RKO (cell line): ENCODE results near the gene MLKL.
"Not testable (repeated sequence)": the region's sequence is repeated elsewhere in the genome, so short reads cannot be mapped to it uniquely, and the experiment has no call there.

Source experiments
- DNase-seq: peaks from one replicate; pipeline ENCODE4 v3.0.0-alpha.2; 2016; ENCODE audit warnings: low spot score

Gene MLKL

DNA sequence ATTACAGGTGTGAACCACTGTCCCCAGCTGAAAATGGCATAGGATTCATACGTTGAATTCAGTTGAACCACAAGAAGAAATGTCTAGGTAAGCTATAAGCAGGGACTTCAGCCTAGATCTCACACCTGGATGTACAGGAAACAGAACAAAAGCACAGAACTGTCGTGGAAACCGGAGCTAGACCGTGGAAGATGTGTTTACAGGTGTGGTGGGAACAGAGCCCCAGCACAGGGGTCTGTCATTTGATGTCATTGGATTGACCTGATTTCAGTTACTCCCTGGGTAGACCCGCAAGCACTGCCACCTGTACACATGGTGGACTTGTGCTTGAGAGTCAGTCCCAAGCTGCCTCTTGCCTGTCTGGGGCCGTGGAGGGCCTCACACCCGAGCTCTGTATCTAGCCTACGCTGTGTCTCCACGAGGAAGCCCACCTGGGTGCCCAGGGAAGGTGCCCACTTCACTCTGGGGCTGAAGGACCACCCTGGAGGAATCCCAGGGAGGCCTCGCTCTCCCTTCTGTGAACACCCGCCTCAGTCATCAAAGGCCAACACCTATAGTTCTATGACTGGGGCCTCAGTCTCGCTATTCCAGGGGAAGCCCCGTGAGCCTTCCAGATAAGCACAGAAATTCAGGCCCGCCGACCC is 32.2 kb upstream of the MLKL start:
- no peak for DNase-seq

DNA sequence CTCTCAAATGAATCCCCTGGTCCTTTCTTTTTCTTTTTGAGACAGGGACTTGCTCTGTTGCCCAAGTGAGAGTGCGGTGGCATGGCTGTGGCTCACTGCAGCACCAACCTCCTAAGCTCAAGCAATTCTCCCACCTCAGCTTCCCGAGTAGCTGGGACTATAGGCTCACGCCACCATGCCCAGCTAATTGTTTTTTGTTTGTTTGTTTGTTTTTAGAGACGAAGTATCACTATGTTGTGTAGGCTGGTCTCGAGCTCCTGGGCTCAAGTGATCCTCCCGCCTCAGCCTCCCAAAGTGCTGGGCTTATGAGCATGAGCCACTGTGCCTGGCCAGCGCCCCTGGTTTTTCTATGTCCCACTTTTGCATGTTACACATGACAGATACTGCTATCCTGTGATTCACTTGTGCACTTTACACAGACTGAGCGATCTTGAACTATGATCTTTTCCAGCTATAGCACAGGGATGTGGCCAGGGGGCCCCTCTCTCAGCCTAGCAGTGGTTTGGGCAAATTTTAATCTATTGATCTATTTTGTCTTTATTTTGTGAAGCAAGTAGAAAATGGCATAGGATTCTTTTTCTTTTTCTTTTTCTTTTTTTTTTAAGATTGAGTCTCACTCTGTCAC is 31.3 kb upstream of the MLKL start:
- DNase-seq = no peak

DNA sequence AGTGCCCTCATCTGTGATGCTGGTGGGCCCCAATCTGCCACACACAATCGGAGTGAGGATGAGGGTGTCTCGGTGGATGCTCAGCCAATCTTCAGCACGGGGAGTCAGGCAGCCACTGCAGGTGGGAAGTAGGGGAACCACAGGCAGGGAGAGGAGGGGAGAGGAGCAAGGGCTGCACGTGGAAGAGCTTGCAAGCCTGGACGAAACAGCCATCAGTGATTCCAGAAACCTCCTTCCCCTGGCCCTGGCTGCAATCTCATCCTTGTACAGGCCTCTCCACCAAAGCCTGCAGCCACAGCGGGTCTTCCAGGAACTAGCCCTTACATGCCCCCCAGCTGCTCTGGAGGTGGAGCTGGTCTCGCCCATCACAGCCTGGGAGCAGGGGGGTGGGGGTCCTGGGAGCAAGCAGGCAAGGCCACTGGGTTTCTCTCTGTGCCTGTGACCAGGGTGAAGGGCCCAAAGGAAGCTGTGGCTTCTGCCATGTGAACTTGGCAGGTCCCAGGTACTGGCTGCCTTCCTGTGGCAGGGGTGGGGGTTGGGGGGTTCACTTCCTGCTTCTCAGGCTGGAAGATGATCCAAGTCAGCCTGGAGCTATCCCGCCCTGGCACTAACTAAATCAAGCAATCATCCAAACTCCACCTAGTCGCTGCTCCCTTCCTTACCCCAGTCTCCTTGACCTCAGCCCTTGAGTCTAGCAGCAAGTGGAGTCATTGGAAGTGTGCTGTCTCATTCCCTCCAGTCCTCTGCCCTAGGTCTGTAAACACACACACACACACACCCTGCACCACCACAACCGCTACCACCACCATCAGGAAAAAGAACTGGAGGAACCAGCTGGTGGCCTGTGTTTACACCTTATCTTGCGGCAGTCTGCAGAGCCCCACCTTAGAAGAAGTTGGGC is 29.4 kb upstream of the MLKL start:
- no peak for DNase-seq

DNA sequence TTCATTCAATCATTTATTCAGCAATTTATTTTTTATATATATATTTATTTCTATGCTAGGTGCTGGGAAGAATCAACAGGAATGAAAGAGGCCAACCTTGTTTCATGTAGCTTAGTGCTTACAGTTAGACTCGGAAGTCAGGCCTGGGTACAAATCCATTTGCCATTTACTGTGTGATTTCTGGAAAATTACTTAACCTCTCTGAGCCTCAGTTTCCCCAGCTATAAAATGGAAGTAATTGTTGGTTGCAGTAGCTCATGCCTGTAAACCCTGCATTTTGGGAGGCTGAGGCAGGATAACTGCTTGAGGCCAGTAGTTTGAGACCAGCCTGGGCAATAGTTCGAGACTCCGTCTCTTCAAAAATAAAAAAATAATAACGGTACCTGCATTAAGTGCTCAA is 27.2 kb upstream of the MLKL start:
- no peak for DNase-seq

DNA sequence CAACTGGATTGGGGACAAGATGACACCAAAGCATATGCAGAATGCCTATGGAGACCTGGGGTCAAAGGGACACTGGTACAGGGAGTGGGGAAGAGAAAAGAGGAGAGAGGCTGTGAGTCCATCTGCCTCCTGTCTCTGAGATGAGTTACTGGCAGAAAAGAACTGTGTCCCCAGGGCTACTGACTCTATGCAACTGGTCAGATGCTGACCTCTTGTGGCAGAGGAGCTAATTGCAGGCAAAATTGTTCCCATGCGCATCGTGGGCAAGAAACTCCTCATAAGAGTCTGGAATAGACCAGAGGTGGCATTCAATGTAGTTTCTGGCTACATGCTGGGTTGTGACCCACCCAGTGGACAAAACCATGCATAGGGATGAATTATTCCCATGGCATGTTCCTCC is 26.1 kb upstream of the MLKL start:
- DNase-seq = no peak

DNA sequence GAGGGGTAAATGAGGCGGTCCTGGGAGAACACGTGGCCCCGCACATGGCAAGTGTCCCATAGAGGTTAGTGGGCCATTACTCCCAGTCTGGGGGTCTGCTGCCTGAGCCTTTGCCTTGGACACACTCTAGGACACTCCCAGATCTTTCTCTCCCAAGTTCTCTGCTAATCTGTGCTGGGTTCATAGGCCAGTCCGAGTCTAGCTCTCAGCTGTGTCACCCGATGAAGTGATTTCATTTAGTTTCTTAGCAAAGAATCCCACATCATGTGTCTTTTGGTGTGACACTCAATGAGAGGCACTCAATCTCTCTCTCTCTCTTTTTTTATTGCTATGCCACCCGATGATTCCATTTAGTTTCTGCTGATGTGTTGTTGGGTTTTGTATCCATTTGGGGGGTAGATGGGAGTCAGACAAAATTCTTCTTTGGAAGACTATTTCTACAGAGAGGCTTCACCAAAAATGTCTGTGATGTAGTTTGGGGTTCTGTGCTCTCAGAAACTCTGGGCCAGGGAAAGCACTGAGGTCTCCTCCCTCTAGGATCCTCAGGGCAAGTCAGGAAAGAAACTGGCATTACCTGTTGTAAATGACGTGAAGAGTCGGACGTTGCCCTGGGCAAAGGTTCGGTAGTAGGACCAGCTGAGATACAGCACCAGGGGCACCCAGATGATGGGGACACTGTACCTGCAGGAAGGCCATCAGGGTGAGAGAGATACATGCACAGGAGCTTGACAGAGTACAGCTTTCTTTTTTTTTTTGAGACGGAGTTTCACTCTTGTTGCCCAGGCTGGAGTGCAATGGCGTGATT is 25.2 kb upstream of the MLKL start:
- DNase-seq = no peak

DNA sequence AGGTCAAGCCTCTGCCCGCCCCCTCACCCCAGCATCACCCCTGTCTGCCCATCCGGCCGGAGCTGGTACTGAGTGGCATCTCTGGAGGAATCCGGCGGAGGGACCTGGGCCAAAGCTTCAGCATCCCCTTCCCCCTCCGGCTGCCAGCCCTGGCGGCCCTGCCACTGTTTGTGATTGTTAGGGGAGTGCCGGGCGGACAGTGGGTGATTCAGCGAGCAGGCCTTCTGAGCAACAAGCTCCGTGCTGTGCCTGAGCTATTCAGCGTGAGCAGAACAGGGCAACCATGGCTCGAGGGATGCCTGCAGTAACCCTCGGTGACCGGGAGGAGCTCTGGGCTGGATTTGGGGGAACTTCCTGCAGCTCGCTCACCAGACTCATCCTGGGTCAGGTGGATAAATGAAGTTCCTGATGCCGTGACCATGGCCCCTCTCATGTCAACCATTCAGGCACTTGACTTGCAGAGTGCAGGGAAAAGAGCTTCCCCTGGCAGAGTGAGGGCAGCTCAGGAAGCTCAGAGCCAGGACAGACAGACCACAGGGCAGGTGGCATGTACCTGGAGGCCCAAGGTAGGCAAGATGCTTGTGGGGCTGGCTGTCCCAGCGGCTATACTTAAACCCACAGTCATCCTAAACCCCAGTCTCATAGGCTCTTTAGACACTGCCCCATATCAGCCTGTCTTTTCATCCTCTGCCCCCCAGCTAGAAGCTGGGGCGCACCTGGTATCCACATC is 24.3 kb upstream of the MLKL start:
- DNase-seq = peak; percentile 79

DNA sequence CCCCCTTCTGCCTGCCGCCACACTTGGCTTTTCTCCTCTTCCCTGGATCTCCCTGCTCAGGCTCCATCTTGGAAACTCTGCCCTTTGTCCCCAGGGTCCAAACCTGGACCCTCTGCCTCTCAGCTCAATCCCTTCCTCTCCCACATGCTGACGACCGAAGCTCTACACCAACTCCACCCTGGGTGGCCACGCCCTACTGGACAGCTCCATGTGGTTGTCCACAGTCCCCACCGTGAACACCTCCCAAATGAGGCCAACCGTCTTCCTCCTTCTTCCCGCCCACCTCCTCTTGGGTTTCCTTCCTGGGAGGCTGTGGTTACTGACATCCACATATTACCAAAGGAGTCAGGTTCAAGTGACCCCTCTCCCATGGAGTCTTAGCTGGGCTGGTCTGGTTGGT is 22.6 kb upstream of the MLKL start:
- DNase-seq = no peak

DNA sequence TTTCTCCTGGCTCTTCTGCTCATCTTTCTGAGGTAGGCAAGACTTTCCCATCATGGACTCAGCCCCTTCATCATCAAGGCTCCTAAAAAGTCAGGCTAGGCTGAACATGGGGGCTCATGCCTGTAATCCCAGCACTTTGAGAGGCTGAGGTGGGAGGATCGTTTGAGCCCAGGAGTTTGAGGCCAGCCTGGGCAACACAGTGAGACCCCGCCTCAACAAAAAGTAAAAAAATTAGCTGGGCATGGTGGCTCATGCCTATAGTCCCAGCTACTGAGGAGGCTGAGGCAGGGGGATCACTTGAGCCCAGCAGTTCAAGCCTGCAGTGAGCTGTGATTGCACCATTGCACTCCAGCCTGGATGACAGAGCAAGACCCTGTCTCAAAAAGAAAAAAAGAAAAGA is 21.5 kb upstream of the MLKL start:
- not testable (repeated sequence) for DNase-seq

DNA sequence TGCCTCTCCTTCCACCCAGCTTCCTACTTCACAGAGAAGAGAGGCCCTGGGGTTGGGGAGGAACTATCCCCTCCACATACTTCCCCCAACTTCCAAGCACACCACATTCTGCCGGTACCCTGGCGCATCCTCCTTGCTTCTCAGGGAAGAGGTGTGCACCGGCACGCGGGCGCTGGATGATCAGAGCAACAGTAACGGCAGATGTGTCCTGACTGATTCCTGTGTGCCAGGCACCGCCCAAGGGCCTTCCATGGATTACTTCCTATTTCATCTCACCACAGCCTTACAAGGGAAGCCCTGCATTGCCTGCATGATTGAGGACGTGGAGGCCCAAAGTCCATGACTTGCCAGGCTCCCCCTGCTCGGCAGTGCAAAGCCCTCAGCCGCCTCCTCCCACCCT is 21.1 kb upstream of the MLKL start:
- no peak for DNase-seq

DNA sequence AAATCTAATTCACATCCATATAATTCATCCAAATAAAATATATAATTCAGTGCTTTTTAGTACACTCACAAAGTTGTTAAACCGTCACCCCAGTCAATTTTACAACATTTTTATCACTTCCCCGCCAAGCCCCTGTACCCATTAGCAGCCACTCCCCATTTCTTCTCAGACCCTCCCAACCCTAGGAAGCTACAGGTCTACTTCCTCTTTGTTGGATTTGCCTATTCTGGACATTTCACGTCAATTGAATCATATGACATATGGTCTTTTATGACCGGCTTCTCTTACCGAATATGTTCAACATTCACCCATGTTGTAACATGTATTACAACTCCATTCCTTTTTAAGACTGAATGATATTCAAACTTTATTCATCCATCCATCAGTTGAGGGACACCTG is 19.9 kb upstream of the MLKL start:
- no peak for DNase-seq

DNA sequence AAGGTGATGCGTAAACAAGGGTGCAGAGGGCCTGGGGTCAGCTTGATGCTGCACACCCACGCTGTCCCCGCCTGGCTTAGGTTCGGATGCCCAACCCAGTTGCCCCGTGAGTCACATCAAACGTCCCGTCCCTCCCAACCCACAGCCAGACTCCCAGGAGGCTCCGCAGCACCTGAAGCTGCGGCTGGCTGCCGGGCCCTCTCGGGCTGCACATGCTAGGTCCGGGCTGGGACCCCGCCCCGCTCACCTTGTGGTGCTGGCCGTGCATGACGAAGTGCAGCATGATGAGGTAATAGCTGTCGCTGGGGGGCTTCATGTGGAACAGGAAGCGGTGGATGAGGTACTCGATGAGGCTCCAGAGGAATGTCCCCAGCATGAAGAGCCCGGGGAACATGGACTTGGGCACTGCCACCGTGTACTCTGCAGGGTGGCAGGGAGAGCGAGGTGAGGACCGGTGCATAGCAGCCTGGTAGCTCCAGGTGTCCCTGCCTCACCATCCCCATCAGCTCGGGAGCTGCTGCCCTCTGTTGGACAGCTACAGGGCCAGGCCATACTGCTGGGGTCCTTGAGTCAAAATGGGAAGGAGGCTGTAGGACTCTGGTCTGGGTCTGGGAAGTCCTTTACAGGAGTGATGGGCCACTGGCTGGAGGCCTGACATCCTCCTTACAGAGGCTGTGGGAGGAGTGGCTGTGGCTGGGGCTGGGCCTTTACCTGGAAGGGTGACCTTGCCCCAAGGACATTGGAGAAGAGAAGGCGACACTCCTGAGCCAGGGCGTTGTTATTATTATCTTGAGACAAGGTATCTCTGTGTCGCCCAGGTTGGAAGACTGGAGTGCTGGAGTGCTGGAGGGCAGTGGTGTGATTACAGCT is 18.3 kb upstream of the MLKL start:
- DNase-seq = no peak

DNA sequence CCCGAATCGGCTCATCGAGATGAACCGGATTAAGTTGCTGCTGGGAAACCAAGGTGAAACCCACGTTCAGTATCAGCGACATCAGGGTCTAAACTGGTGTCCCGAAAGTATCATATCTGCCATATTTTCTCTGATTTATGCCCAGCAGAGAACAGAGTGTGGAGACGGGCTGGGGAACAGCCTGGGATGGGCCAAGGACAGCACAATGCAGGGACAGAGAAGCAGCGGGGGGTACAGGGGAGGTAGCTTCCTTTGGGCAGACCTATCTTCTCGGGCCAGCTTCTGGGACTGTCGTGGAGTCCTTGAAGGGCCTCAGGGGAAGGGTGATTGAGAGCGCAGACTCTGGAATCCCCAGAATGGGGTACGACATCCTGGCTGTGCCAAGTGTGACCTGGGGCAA is 17.5 kb upstream of the MLKL start:
- DNase-seq = no peak

DNA sequence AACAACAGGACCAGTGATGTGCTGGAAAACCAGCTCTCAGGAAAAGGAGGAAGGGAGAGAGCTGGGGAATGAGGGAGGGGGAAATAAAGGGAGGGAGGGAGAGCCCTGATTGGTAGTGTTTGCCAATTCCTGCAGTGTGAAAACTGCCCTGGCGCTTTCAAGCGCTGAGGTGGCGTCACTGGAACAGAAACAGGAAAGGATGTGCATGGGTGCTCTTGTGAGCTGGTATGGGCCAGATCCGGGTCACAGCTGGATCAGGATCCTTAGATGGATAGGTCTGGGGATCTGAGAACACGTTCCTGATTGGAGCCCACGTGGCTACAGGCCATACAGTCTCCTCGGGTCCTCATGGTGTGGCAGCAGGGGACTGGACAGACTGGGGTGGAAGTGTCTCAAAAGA is 16.7 kb upstream of the MLKL start:
- DNase-seq = no peak

DNA sequence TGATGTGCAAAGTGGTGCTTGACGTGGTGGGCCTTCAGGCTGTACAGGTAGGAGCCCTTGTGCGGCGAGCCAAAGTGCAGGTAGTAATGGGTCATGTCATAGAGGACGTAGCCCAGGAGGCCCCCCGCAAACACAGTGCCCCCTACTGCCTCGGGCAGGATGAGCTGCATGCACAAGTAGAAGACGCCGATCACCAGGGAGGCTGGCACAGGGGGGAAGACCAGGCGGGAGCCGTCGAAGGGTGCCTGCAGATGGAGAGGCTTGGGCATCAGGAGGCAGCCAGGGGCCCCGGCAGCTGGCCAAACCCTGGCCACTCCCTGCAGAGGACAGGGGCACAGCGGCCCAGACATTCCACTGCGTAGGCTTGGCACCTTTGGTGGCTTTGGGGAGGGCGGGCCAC is 15.7 kb upstream of the MLKL start:
- no peak for DNase-seq

DNA sequence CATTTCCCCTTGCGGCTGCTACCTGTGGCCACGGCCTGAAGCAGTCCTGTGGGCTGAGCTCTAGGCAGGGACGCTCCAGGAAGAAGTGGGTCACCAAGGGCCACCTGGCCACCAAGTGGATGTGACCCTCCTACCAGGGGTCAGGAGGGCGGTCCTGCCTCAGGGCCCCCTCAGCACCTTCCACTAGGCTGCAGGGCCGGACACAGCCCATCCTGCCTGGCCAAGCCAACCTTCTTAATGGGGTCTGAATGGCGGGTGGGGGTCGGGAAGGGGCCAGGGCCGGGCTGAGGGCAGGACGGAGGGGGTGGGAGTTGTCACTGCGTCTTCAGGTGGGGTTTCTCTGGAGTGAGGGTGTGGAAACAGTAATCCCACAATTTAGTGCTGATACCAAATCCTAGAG is 13.2 kb upstream of the MLKL start:
- no peak for DNase-seq

DNA sequence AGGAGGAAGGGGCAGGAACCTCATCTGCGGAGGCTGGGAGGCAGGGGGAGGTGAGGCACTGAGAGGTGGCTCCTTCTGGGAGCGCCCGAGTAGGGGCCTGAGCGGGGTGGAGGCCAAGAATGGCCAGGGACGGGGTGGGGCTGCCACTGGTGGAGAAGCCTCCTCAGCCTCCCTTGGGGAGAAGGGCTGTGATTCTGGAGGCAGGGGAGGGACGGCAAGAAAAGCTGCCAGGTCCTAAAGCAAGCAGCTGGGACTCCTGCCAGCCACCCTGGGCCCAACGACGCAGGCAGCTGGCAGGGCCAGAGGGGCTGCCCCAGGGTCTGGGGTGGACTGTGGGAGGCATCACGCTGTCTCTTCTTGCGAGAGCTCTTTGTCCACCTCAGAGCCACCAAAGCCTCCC is 12.7 kb upstream of the MLKL start:
- DNase-seq = no peak

DNA sequence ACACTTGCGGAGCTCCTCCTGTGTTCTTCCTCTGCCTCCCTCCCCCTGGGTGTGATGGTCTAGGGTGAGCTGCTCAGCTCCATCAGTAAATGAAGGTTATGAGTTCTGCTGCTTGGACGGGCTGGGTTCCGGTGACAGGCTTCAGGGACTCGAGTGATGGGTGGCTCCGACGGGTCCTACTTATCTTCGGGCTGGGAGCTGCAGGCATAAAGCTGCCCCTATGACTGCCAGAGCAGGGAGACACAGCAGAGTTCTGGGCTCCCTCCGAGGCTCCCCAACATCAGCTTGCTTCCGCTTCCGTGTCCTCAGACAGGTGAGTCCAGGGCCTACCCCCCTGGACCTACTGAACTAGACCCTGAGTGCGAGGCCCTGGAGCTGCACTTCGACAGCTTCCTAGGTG is 11.3 kb upstream of the MLKL start:
- no peak for DNase-seq

DNA sequence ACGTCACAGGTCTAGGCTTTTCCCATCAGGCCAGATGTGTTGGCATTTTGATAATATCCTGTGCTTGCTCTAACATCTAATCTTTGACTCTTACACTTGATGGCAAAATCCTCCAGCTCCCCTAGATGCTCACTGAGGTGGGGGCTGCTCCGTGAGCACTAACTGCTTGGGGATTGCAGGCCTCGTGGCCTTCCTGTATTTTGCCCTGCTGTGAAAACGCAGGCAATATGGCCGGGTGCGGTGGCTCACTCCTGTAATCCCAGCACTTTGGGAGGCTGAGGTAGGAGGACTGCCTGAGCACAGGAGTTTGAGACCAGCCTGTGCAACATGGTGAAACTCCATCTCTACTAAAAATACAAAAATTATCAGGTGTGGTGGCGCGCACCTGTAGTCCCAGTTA is 9.7 kb upstream of the MLKL start:
- no peak for DNase-seq

DNA sequence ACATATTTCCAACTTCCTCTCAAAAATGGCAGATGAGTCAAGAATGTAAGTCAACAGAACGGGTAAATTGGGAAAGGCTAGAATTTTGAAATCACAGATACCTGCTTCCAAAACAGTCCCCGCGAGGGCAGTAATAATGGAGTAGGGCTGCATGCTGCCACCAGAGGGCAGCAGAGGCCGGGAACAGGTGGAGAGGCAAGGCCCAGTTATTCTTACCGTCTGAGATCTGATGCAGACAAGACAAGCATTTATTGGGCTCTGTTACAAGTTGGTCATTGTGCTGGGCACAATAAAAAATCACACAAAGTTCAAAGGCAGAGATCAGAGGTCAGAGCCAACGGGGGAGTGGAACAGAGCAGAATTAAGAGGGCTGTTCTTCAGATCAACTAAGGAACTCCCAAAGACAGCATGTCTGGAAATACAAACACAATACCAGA is 8.8 kb upstream of the MLKL start:
- DNase-seq = peak; percentile 76

DNA sequence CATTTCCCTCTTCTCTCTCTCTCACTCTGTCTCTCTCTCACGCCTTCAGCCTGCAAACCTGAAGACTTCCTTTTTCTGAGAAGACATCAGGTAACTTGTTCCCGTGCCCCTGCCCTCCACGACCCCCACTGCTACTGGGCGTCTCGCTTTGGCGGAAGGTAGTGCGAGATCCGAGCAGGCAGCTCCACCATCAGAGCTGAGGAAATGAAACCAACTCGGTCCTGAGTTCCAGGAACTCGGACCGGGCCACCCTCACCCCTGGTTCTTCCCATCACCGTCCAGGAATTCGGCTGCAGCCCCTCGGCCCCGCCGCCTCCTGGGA is 585 bp downstream of the MLKL start:
- peak; percentile 29 for DNase-seq
